GM18858 (cell line): ENCODE results near the gene ART4.

ENCODE experiments used
- ATAC-seq: cut with Tn5 transposase; IDR thresholded peaks from one replicate; pipeline ENCODE4 v1.9.1; 2021; ENCODE audit not compliant: unreplicated experiment

Gene ART4

GRCh38 chr12:14843425-14843887, at the start of gene ART4:
Gene ART4, minus strand, starts transcription at chr12:14843526. Its CDS starts 413 bp downstream, at chr12:14843113.
- no peak for ATAC-seq

GRCh38 chr12:14892726-14893505, 49.6 kb upstream of the ART4 start:
- ATAC-seq = no peak

GRCh38 chr12:14890701-14891100, 47.4 kb upstream of the ART4 start:
- no peak for ATAC-seq

GRCh38 chr12:14886271-14886670, 42.9 kb upstream of the ART4 start:
- no peak for ATAC-seq

- no peak for ATAC-seq
These were observed 42.4 kb upstream of the ART4 start, which contains the start of gene MGP for GRCh38 chr12:14885718-14886221. Gene MGP, minus strand, starts transcription at chr12:14885854. Its CDS starts 63 bp downstream, at chr12:14885791.

GRCh38 chr12:14884458-14884878, 41.1 kb upstream of the ART4 start:
- ATAC-seq = peak; percentile 98

- ATAC-seq = no peak
These were observed 40.4 kb upstream of the ART4 start for GRCh38 chr12:14883686-14884085.

- ATAC-seq = no peak
These were observed 37.6 kb upstream of the ART4 start for GRCh38 chr12:14880890-14881453.

GRCh38 chr12:14879222-14879933, 36.1 kb upstream of the ART4 start:
- ATAC-seq = no peak

GRCh38 chr12:14878488-14878887, 35.2 kb upstream of the ART4 start:
- ATAC-seq = no peak

- ATAC-seq = no peak
These were observed 33.5 kb upstream of the ART4 start for GRCh38 chr12:14876833-14877232.

GRCh38 chr12:14874882-14875281, 31.6 kb upstream of the ART4 start:
- no peak for ATAC-seq

GRCh38 chr12:14873440-14874185, 30.3 kb upstream of the ART4 start:
- no peak for ATAC-seq

GRCh38 chr12:14871886-14872285, 28.6 kb upstream of the ART4 start:
- no peak for ATAC-seq

GRCh38 chr12:14871247-14871646, 27.9 kb upstream of the ART4 start:
- no peak for ATAC-seq

GRCh38 chr12:14868916-14869506, 25.7 kb upstream of the ART4 start:
- no peak for ATAC-seq

- ATAC-seq = no peak
These were observed 17.2 kb upstream of the ART4 start for GRCh38 chr12:14860490-14860889.

- no peak for ATAC-seq
These were observed 15.2 kb upstream of the ART4 start for GRCh38 chr12:14858513-14858912.

GRCh38 chr12:14854586-14855183, 11.4 kb upstream of the ART4 start:
- ATAC-seq = no peak

GRCh38 chr12:14853961-14854360, 10.6 kb upstream of the ART4 start:
- no peak for ATAC-seq
